AG09309 (cell line): ENCODE measurements around the gene MYORG.
A peak's percentile ranks its signal among the peaks of the same experiment; 100 is the strongest.

Source experiments
- DNase-seq: peaks from one replicate; pipeline ENCODE4 v3.0.0-alpha.2; 2010; ENCODE audit warnings: low read depth
- H3K4me3 ChIP-seq: 2 replicates; pipeline ENCODE4 v1.5.1; 2011; ENCODE audit warnings: mild to moderate bottlenecking, low read depth, low read length, moderate library complexity; ENCODE audit not compliant: control insufficient read depth
- CTCF ChIP-seq: IDR thresholded peaks from 2 replicates; pipeline ENCODE4 v1.5.1; 2011; ENCODE audit warnings: mild to moderate bottlenecking, low read depth, low read length, inconsistent platforms; ENCODE audit not compliant: insufficient read depth, control insufficient read depth; ENCODE audit errors: missing control alignments

Gene MYORG

GRCh38 chr9:34385561-34386230 lies 9.0 kb upstream of the MYORG start:
- TF ChIP-seq CTCF = no peak
- no peak overlapping the region for H3K4me3 ChIP-seq
- DNase-seq = no peak

GRCh38 chr9:34384368-34385165 lies 7.9 kb upstream of the MYORG start:
- no peak overlapping the region for H3K4me3 ChIP-seq
- no peak for DNase-seq
- TF ChIP-seq CTCF = no peak

- TF ChIP-seq CTCF = no peak
- no peak for DNase-seq
- no peak overlapping the region for H3K4me3 ChIP-seq
Measured at GRCh38 chr9:34383904-34384303, 7.2 kb upstream of the MYORG start.

- no peak for TF ChIP-seq CTCF
- DNase-seq = no peak
- no peak overlapping the region for H3K4me3 ChIP-seq
Measured at GRCh38 chr9:34382879-34383278, 6.2 kb upstream of the MYORG start.

GRCh38 chr9:34382054-34382453 lies 5.4 kb upstream of the MYORG start:
- no peak overlapping the region for H3K4me3 ChIP-seq
- TF ChIP-seq CTCF = no peak
- no peak for DNase-seq

GRCh38 chr9:34381323-34381722 lies 4.6 kb upstream of the MYORG start:
- TF ChIP-seq CTCF = no peak
- peak overlapping the region; percentile 49 for H3K4me3 ChIP-seq
- no peak for DNase-seq
